Small intestine (tissue), 7 donors: ENCODE data around the gene CELA2A. TPM values are rescaled to one million over a fixed set of nuclear protein-coding genes. Genes with fewer than 3 reads are reported as not detected.

Experiments
- DNase-seq, 2 donors: peaks; one replicate each; pipeline versions ENCODE4 v3.0.0 to v3.0.0-alpha.2; 2013
- FAIRE-seq: peaks from 2 replicates; lab custom pipeline; 2012; peaks lifted over from hg19 to GRCh38; lab: Jason Lieb, UNC
- H3K27ac ChIP-seq, 3 donors: one replicate each; pipeline ENCODE4 v1.5.1; 2013; ENCODE audit warnings: low read length in 2 of 3, mild to moderate bottlenecking in 2 of 3, control low read depth in 1 of 3, inconsistent platforms in 1 of 3, low read depth in 1 of 3, moderate library complexity in 1 of 3
- H3K27me3 ChIP-seq, 3 donors: one replicate each; pipeline ENCODE4 v1.6.1; 2013; ENCODE audit warnings: low read length in 3 of 3, inconsistent platforms in 1 of 3; ENCODE audit not compliant: control insufficient read depth in 3 of 3, insufficient read depth in 3 of 3
- H3K36me3 ChIP-seq, 3 donors: one replicate each; pipeline ENCODE4 v1.6.1; 2013; ENCODE audit warnings: low read length in 3 of 3, inconsistent platforms in 1 of 3, low read depth in 1 of 3, mild to moderate bottlenecking in 1 of 3, moderate library complexity in 1 of 3; ENCODE audit not compliant: control insufficient read depth in 3 of 3, insufficient read depth in 2 of 3
- H3K4me1 ChIP-seq, 3 donors: one replicate each; pipeline ENCODE4 v1.6.1; 2013; ENCODE audit warnings: low read length in 2 of 3, inconsistent platforms in 1 of 3, low read depth in 1 of 3, mild to moderate bottlenecking in 1 of 3, moderate library complexity in 1 of 3; ENCODE audit not compliant: control insufficient read depth in 3 of 3, insufficient read depth in 2 of 3
- H3K4me3 ChIP-seq, 3 donors: one replicate each; pipeline ENCODE4 v1.5.1; 2013; ENCODE audit warnings: low read length in 3 of 3, control low read depth in 1 of 3, inconsistent platforms in 1 of 3, low read depth in 1 of 3, mild to moderate bottlenecking in 1 of 3, moderate library complexity in 1 of 3
- H3K9me3 ChIP-seq, 2 donors: one replicate each; pipeline ENCODE4 v1.6.1; 2013; ENCODE audit warnings: low read depth in 1 of 2, low read length in 1 of 2; ENCODE audit not compliant: control insufficient read depth in 2 of 2, insufficient read depth in 1 of 2
- WGBS, 3 donors: extraction: QIAGEN DNeasy Blood & Tissue Kit; methylation state at CpG; one replicate each; pipeline ENCODE4 v1.1.7; 2013; 5-methylcytosine and 5-hydroxymethylcytosine counted together
- polyA plus RNA-seq, 4 donors: library from polyadenylated mRNA; stranded (reverse) in 3 of 4; unstranded in 1 of 4; fragments of 200-250 nt in 3 of 4; fragments of 120-200 nt in 1 of 4; gene quantifications; one replicate each; pipeline versions ENCODE4 v1.2.1 to v1.2.3, GENCODE V29; 2013
- donor health status: healthy with polysubstance abuse.
- donor health status: control.
- donor health status: control.
- donor health status: Bipolar disorder and iron deficiency.
- donor health status: healthy.

CELA2A gene
- polyA plus RNA-seq, 4 donors: 1.1 to 1.6 TPM; not detected in 2

DNA sequence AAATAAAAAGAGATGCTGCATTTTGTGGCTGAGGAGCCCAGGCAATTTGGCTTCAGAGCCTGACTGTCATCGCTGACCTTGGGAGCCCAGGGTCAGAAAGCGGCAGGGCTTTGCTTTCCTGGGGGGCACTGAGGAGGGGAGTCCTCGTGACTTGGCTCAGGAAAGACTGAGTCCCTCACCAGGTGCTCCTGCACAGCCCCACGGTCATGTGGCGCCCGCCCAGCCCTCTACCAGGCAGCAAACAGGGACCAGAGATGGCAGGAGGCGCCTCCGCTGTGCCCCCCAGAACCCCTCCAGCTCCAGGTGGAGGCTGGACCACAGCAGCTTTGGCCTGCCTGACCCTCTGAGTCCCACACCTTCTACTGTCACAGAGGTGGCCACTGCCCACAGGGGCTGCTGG, 33.7 kb upstream of the CELA2A start:
- no peaks in the 10 kb centered on the region for H3K9me3 ChIP-seq
- no peak overlapping the region for H3K4me3 ChIP-seq
- 59 to 95% (median 84%) methylated on average over 5 to 8 of the region's 8 CpGs for WGBS, 3 donors
- no peaks in the 10 kb centered on the region for H3K27me3 ChIP-seq
- DNase-seq (no peak), FAIRE-seq (no peak)
- H3K36me3 ChIP-seq: peaks cover 0 to 69% (median 5%) of the 10 kb centered on the region in 3 donors
- H3K27ac ChIP-seq: peak overlapping the region; percentile 93 to 99 (median 93)
- H3K4me1 ChIP-seq: peaks cover 6 to 70% (median 11%) of the 10 kb centered on the region in 3 donors

DNA sequence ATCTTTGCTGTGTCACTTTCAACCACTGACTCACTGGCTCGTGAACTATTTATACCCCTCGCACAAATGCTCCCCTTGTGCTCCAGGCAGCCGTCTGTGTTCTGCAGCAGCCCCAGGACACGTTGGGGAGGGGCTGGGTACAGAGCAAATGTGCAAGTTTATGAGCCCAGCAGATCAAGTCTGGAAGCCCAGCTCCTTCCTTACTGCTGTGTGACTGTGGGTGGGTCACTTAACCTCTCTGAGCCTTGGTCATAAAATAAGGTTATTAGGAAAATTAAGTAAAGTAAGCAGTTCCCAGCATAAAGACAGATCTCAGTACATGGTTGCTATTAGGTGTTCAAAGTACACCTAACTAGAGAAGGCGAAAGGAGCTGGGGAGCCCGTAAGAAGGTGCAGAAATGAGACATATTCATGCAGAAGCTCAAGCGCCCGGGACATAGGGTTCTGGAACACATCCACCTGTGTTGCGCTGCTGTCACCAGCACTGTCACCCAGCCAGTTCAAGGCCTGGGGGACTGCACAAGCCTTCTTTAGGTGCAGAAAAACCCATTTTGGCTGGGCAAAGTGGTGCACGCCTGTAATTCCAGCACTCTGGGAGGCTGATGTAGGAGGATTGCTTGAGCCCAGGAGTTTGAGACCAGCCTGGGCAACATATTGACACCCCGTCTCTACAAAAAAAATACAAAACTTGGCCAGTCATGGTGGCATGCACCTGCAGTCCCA, 33.0 kb upstream of the CELA2A start:
- peak overlapping the region; percentile 93 to 99 (median 93) for H3K27ac ChIP-seq
- FAIRE-seq (no peak), DNase-seq (peak in 1 of 2 donors; percentile 66)
- peaks cover 6 to 73% (median 11%) of the 10 kb centered on the region in 3 donors for H3K4me1 ChIP-seq
- 26 to 69% (median 42%) methylated on average over 11 of the region's 11 CpGs for WGBS, 3 donors
- no peaks in the 10 kb centered on the region for H3K27me3 ChIP-seq
- H3K9me3 ChIP-seq: no peaks in the 10 kb centered on the region
- peaks cover 2 to 74% (median 5%) of the 10 kb centered on the region in 3 donors for H3K36me3 ChIP-seq
- no peak overlapping the region for H3K4me3 ChIP-seq

DNA sequence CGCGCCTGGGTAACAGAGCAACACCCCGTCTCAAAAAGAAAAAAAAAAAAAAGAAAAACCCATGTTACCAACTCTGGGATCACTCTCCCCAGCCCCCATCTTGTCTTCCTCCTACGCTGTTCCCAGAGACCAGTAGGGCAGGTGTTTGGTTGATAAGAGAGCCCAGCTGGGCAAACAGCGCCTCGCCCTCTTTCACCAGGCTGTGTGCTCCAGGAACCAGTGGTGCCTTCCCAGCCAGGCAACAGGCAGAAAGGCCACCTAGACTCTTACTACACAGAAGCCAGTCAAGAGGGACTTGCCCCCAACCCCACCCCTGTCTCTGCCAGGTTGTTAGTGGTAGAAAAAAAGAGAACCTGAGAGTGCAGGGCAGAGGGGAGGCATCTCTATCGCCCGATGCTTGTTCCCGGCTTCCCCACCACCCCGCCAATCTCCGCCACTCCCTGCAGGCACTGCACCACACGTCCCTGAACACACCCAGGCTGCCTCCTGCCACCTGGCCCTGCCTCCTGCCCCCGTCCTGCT, 32.3 kb upstream of the CELA2A start:
- H3K4me1 ChIP-seq: peaks cover 6 to 69% (median 11%) of the 10 kb centered on the region in 3 donors

DNA sequence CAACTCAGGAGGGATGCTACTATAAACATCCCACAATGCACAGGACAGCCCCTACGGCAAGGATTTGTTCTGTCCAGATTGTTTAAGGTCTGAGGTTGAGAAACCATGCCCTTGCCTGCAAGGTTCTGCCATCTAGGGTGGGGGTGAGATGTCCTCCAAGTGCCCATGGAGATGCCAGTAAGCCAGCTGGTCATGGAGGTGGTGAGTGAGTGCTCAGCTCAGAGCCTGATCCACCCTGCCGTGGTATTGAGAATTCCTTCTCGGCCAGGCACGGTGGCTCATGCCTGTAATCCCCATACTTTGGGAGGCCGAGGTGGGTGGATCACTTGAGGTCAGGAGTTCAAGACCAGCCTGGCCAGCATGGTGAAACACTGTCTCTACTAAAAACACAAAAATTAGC, 31.6 kb upstream of the CELA2A start:
- 28 to 63% (median 36%) methylated on average over 5 of the region's 5 CpGs for WGBS, 3 donors
- Histone ChIP-seq H3K4me1 (peaks cover 6 to 65% (median 6%) of the 10 kb centered on the region in 3 donors), H3K27ac (peak overlapping the region; percentile 93 to 99 (median 93)), H3K9me3 (no peaks in the 10 kb centered on the region), H3K27me3 (no peaks in the 10 kb centered on the region), H3K36me3 (peaks cover 4 to 75% (median 5%) of the 10 kb centered on the region in 3 donors), H3K4me3 (no peak overlapping the region)
- no peak for FAIRE-seq
- no peak for DNase-seq

More for the DNA sequence above, 32.3 kb upstream of the CELA2A start:
- Histone ChIP-seq H3K27ac (peak overlapping the region; percentile 93 to 99 (median 93)), H3K36me3 (peaks cover 3 to 75% (median 5%) of the 10 kb centered on the region in 3 donors), H3K4me3 (no peak overlapping the region), H3K27me3 (no peaks in the 10 kb centered on the region), H3K9me3 (no peaks in the 10 kb centered on the region)
- FAIRE-seq (no peak), DNase-seq (peak; percentile 94 to 97)
- 8 to 62% (median 34%) methylated on average over 12 to 13 of the region's 13 CpGs for whole genome bisulfite sequencing, 3 donors

DNA sequence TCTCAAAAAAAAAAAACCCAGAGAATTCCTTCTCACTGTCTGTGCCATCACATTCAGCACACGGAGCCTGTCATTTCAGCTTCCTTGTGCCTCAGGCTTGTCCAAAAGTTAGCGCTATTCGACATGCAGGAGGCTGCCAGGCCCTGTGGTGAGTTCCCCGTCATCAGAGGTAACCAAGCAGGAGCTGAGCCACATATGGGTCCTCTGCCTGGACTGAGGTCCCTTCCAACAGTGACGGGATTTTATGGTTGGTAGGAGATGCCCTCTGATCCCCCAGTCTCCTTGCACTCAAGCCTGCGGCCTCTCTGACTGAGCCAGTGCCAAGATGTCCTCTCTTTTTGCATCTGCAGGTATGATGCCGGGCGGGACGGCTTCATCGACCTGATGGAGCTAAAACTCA, 31.0 kb upstream of the CELA2A start:
- Histone ChIP-seq H3K4me1 (peaks cover 6 to 65% (median 6%) of the 10 kb centered on the region in 3 donors), H3K27ac (peak overlapping the region; percentile 93 to 99 (median 93)), H3K9me3 (no peaks in the 10 kb centered on the region), H3K36me3 (peaks cover 4 to 76% (median 5%) of the 10 kb centered on the region in 3 donors), H3K27me3 (no peaks in the 10 kb centered on the region), H3K4me3 (no peak overlapping the region)
- DNase-seq (peak in 1 of 2 donors; percentile 52), FAIRE-seq (no peak)
- WGBS, 3 donors: 40 to 72% (median 65%) methylated on average over 10 of the region's 10 CpGs

DNA sequence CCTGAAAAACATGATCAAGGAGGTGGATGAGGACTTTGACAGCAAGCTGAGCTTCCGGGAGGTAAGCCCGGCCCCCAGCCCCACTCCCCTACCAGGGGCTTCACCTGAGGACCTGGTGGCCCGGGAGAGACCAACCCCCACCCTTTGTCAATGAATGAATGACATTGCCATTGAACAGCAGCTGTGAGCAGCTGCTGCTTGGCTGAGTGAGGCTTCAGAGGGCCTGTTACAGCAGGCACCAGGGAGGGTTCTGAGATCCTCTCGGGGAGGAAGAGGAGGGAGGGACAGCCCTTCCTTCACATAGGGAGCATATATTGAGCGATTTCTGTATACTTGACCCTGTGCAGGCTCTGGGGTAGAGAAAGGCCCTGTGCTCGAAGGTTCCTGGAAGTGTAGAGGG, 30.6 kb upstream of the CELA2A start:
- FAIRE-seq (no peak), DNase-seq (no peak)
- no peaks in the 10 kb centered on the region for H3K9me3 ChIP-seq
- H3K27ac ChIP-seq: peak overlapping the region; percentile 57 to 99 (median 93)
- WGBS, 3 donors: 30 to 56% (median 42%) methylated on average over 6 of the region's 6 CpGs
- no peak overlapping the region for H3K4me3 ChIP-seq
- peaks cover 6 to 67% (median 6%) of the 10 kb centered on the region in 3 donors for H3K4me1 ChIP-seq
- H3K36me3 ChIP-seq: peaks cover 4 to 77% (median 5%) of the 10 kb centered on the region in 3 donors
- no peaks in the 10 kb centered on the region for H3K27me3 ChIP-seq

DNA sequence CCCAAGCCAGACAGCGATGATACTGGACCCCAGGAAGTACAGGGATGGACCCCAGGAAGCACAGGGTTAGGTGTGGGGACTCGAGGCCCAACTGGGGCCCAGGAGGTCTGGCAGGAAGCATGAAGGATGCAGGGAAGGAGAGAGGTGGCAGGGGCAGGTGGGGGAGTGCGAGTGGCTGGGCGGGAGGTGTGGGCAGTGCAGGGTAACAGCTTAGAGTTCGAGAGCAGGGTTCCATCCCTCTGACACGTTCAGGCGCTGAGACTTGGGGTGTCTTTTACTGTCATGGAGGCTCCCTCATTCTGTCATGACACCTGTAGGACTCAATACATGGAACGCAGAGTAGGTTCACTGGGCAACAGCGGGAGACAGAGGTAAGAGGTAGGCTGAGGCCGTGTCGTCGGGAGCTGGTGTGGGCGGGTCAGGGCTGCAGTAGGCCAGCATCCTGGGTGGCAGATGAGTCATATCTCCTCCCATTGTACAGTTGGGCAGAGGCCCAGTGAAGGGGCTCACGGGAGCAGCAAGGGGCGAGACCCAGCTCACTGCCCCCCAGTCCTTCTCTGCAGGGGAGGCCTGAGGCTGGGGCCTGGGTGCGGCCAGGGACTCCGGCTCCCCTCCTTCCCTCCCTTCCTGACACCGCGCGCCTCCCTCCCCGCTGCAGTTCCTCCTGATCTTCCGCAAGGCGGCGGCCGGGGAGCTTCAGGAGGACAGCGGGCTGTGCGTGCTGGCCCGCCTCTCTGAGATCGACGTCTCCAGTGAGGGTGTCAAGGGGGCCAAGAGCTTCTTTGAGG, 29.8 kb upstream of the CELA2A start:
- Histone ChIP-seq H3K27ac (peak overlapping the region; percentile 57 to 99 (median 93)), H3K9me3 (no peaks in the 10 kb centered on the region), H3K4me1 (peaks cover under 1 to 64% (median 5%) of the 10 kb centered on the region in 3 donors), H3K27me3 (no peaks in the 10 kb centered on the region), H3K36me3 (peaks cover 4 to 77% (median 5%) of the 10 kb centered on the region in 3 donors), H3K4me3 (no peak overlapping the region)
- DNase-seq: peak; percentile 60 to 78
- no peak for FAIRE-seq
- 53 to 64% (median 64%) methylated on average over 28 to 30 of the region's 30 CpGs for WGBS, 3 donors

DNA sequence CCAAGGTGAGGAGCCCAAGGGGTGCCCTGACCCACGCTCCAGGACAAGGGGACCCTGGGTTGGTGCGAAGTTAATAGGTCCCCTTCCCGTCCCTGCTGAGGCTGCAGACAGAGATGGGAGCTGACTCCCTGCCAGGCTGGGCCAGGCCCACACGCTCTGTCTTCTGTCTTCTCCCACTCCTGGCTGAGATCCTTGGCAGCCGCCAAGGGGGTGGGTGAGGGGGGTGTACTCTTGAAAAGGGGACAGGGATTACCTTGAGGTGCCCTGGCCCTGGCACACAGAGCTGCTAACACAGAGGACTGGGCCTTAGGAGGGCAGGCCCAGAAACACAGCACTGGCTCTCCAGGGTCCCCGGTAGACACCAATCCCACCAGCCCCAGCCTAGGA, 29.3 kb upstream of the CELA2A start:
- DNase-seq (no peak), FAIRE-seq (no peak)
- WGBS, 3 donors: 62 to 71% (median 62%) methylated on average over 6 of the region's 6 CpGs
- Histone ChIP-seq H3K4me1 (peaks cover 0 to 63% (median 6%) of the 10 kb centered on the region in 3 donors), H3K4me3 (no peak overlapping the region), H3K36me3 (peaks cover 4 to 77% (median 5%) of the 10 kb centered on the region in 3 donors), H3K9me3 (no peaks in the 10 kb centered on the region), H3K27me3 (no peaks in the 10 kb centered on the region), H3K27ac (peak overlapping the region in 2 of 3 donors; percentile 93 to 99)
